Sigmoid colon (tissue), 7 donors: ENCODE measurements around the gene COBL. TPM values are rescaled to one million over a fixed set of nuclear protein-coding genes. Genes with fewer than 3 reads are reported as not detected.

Source experiments
- DNase-seq: peaks from one replicate; pipeline ENCODE4 v3.0.0-alpha.2; 2019
- H3K27ac ChIP-seq, 4 donors: fragments of 200-600 bp; sonication (generic); one replicate each; pipeline ENCODE4 v1.5.1; 2016 to 2019; ENCODE audit warnings: mild to moderate bottlenecking in 1 of 4
- H3K27me3 ChIP-seq, 3 donors: fragments of 200-600 bp; sonication (generic); one replicate each; pipeline ENCODE4 v1.5.1; 2019; ENCODE audit warnings: mild to moderate bottlenecking in 1 of 3
- H3K36me3 ChIP-seq, 4 donors: fragments of 200-600 bp; sonication (generic); one replicate each; pipeline ENCODE4 v1.5.1; 2016 to 2019
- H3K4me1 ChIP-seq, 4 donors: fragments of 200-600 bp; sonication (generic); one replicate each; pipeline ENCODE4 v1.5.1; 2017 to 2019
- H3K4me3 ChIP-seq, 4 donors: fragments of 200-600 bp; sonication (generic); one replicate each; pipeline ENCODE4 v1.5.1; 2017 to 2019; ENCODE audit warnings: mild to moderate bottlenecking in 2 of 4, moderate library complexity in 1 of 4
- H3K9me3 ChIP-seq, 4 donors: fragments of 200-600 bp in 3 of 4; sonication (generic) in 3 of 4; one replicate each; pipeline versions ENCODE4 v1.5.1 to v1.6.1; 2013 to 2019
- CTCF ChIP-seq, 4 experiments: fragments of 450-650 bp in 3 of 4; fragments of 200-600 bp in 1 of 4; IDR thresholded peaks; one replicate each; pipeline ENCODE4 v1.5.1; 2016 to 2019; ENCODE audit warnings: antibody characterized with exemption in 4 of 4, mild to moderate bottlenecking in 3 of 4, moderate library complexity in 2 of 4
- EP300 ChIP-seq, 4 donors: sonication (generic); formaldehyde crosslinking; IDR thresholded peaks; one replicate each; pipeline ENCODE4 v1.6.1; 2017; ENCODE audit warnings: antibody characterized with exemption in 4 of 4
- POLR2A ChIP-seq, 2 donors: fragments of 450-650 bp; IDR thresholded peaks; one replicate each; pipeline ENCODE4 v1.6.1; 2016; ENCODE audit warnings: antibody characterized with exemption in 2 of 2, mild to moderate bottlenecking in 2 of 2, moderate library complexity in 2 of 2
- POLR2AphosphoS5 ChIP-seq, 4 donors: sonication (generic); formaldehyde crosslinking; IDR thresholded peaks; one replicate each; pipeline ENCODE4 v1.6.1; 2017; ENCODE audit warnings: antibody characterized with exemption in 4 of 4
- WGBS, 2 donors: extraction: QIAGEN DNeasy Blood & Tissue Kit; methylation state at CpG; one replicate each; pipeline ENCODE4 v1.1.7; 2013; 5-methylcytosine and 5-hydroxymethylcytosine counted together
- intact Hi-C: fragments of 100-400 bp; cut with DNase I; formaldehyde crosslinking; loops from one replicate; pipeline ENCODE4 v1.15.1; 2023
- polyA plus RNA-seq, 3 donors: library from polyadenylated mRNA; stranded (reverse); fragments of 200-250 nt; gene quantifications; one replicate each; pipeline ENCODE4 v1.2.3, GENCODE V29; 2013
- total RNA-seq, 4 donors: library from RNA; depleted of rRNA; stranded (reverse); fragments of >200 nt; gene quantifications; one replicate each; pipeline ENCODE4 v1.1.0, GENCODE V29; 2016
- donor health status: healthy with polysubstance abuse.
- donor health status: Bipolar disorder and iron deficiency.
- donor health status: healthy.

Gene COBL
- total and polyA plus RNA-seq, 7 donors: 3.0 to 27.6 (median 10.0) TPM

- no peak for TF ChIP-seq POLR2A (IDR thresholded peaks at IDR 0.05)
- TF ChIP-seq CTCF (IDR thresholded peaks at IDR 0.05): no peak
- no peak for TF ChIP-seq EP300 (IDR thresholded peaks at IDR 0.05)
- no peak for TF ChIP-seq POLR2AphosphoS5 (IDR thresholded peaks at IDR 0.05)
- H3K27ac ChIP-seq: peak overlapping the region in 1 of 4 donors; percentile 14
These were observed 128.7 kb downstream of the COBL start for GRCh38 chr7:51187941-51188340.

GRCh38 chr7:51186531-51186930 lies 130.1 kb downstream of the COBL start:
- DNase-seq: no peak
- intact Hi-C loops: no loop called here
- H3K27ac ChIP-seq: peak overlapping the region in 1 of 4 donors; percentile 17
- no peaks in the 10 kb centered on the region for H3K4me1 ChIP-seq
- WGBS, 2 donors: 86 to 94% methylated on average over 5 of the region's 5 CpGs
- no peaks in the 10 kb centered on the region for H3K27me3 ChIP-seq
- H3K9me3 ChIP-seq: no peaks in the 10 kb centered on the region
- no peaks in the 10 kb centered on the region for H3K36me3 ChIP-seq
- no peak for TF ChIP-seq EP300 (IDR thresholded peaks at IDR 0.05)
- no peak for TF ChIP-seq CTCF (IDR thresholded peaks at IDR 0.05)
- no peak for TF ChIP-seq POLR2A (IDR thresholded peaks at IDR 0.05)
- TF ChIP-seq POLR2AphosphoS5 (IDR thresholded peaks at IDR 0.05): no peak
- H3K4me3 ChIP-seq: no peak overlapping the region

More at GRCh38 chr7:51187941-51188340, 128.7 kb downstream of the COBL start:
- DNase-seq: no peak
- intact Hi-C loops: no loop called here
- WGBS, 2 donors: 75 to 83% methylated on average over 6 of the region's 6 CpGs
- H3K36me3 ChIP-seq: no peaks in the 10 kb centered on the region
- no peaks in the 10 kb centered on the region for H3K4me1 ChIP-seq
- no peaks in the 10 kb centered on the region for H3K27me3 ChIP-seq
- H3K9me3 ChIP-seq: no peaks in the 10 kb centered on the region
- H3K4me3 ChIP-seq: no peak overlapping the region

- Histone ChIP-seq H3K4me1 (no peaks in the 10 kb centered on the region), H3K27me3 (no peaks in the 10 kb centered on the region), H3K27ac (no peak overlapping the region), H3K36me3 (no peaks in the 10 kb centered on the region), H3K9me3 (no peaks in the 10 kb centered on the region), H3K4me3 (no peak overlapping the region)
- no peak for DNase-seq
- intact Hi-C loops: no loop called here
- TF ChIP-seq POLR2A (IDR thresholded peaks at IDR 0.05) (no peak), EP300 (IDR thresholded peaks at IDR 0.05) (no peak), POLR2AphosphoS5 (IDR thresholded peaks at IDR 0.05) (no peak), CTCF (IDR thresholded peaks at IDR 0.05) (no peak)
- 48 to 76% methylated on average over 6 of the region's 6 CpGs for WGBS, 2 donors
These were observed 133.9 kb downstream of the COBL start for GRCh38 chr7:51182636-51183166.

DNA sequence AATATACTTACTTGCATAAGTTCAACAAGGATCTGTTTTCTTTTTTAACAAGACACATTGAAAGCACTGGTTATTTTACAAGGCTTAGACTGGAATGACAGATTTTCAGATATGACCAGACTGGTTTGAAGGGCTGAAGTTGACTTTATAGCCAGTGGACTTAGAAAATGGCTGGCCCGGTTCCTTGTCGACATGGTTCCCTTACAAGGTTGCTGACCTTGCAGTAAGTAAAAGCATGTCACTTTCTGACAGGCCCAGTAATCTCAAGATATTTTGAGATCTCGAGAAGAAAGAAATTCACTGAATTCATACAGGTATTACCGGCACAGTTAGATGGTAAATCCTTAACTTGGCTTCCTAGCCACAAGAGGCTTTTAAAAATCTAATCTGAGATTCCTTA lies 136.5 kb downstream of the COBL start:
- DNase-seq: no peak
- 92 to 96% methylated on average over 4 of the region's 4 CpGs for WGBS, 2 donors
- no peaks in the 10 kb centered on the region for H3K4me1 ChIP-seq
- no peak overlapping the region for H3K27ac ChIP-seq
- H3K9me3 ChIP-seq: no peaks in the 10 kb centered on the region
- H3K36me3 ChIP-seq: no peaks in the 10 kb centered on the region
- TF ChIP-seq EP300 (IDR thresholded peaks at IDR 0.05) (no peak), CTCF (IDR thresholded peaks at IDR 0.05) (no peak), POLR2AphosphoS5 (IDR thresholded peaks at IDR 0.05) (no peak), POLR2A (IDR thresholded peaks at IDR 0.05) (no peak)
- H3K27me3 ChIP-seq: no peaks in the 10 kb centered on the region
- intact Hi-C loops: no loop called here
- no peak overlapping the region for H3K4me3 ChIP-seq

GRCh38 chr7:51175992-51176388 lies 140.6 kb downstream of the COBL start:
- H3K9me3 ChIP-seq: no peaks in the 10 kb centered on the region
- H3K36me3 ChIP-seq: no peaks in the 10 kb centered on the region
- TF ChIP-seq POLR2AphosphoS5 (IDR thresholded peaks at IDR 0.05) (no peak), CTCF (IDR thresholded peaks at IDR 0.05) (no peak), POLR2A (IDR thresholded peaks at IDR 0.05) (no peak), EP300 (IDR thresholded peaks at IDR 0.05) (no peak)
- H3K27me3 ChIP-seq: no peaks in the 10 kb centered on the region
- WGBS, 2 donors: 60% methylated on average over 3 of the region's 3 CpGs
- H3K4me1 ChIP-seq: no peaks in the 10 kb centered on the region
- intact Hi-C loops: no loop called here
- H3K4me3 ChIP-seq: no peak overlapping the region
- H3K27ac ChIP-seq: no peak overlapping the region
- DNase-seq: no peak
